Left ventricle myocardium inferior (tissue), 1 donor: ENCODE measurements around the gene CLIC6. TPM values are rescaled to one million over a fixed set of nuclear protein-coding genes. Genes with fewer than 3 reads are reported as not detected.

Experiments used
- DNase-seq: peaks from one replicate; pipeline ENCODE4 v3.0.0-alpha.2; 2020
- H3K27ac ChIP-seq: fragments of 200-600 bp; replicated peaks from 2 replicates; pipeline ENCODE4 v1.8.0; 2021
- H3K27me3 ChIP-seq: fragments of 200-600 bp; 2 replicates; pipeline ENCODE4 v1.8.0; 2021; ENCODE audit warnings: low read depth
- H3K36me3 ChIP-seq: fragments of 200-600 bp; 2 replicates; pipeline ENCODE4 v1.8.0; 2021
- H3K4me1 ChIP-seq: fragments of 200-600 bp; 2 replicates; pipeline ENCODE4 v1.8.0; 2021
- H3K4me3 ChIP-seq: fragments of 200-600 bp; 2 replicates; pipeline ENCODE4 v1.8.0; 2021; ENCODE audit warnings: mild to moderate bottlenecking, moderate library complexity
- H3K9me3 ChIP-seq: fragments of 200-600 bp; replicated peaks from 2 replicates; pipeline ENCODE4 v1.8.0; 2021
- CTCF ChIP-seq: fragments of 200-600 bp; IDR thresholded peaks from 2 replicates; pipeline ENCODE4 v1.8.0; 2021; ENCODE audit warnings: antibody characterized with exemption, mild to moderate bottlenecking, borderline replicate concordance
- intact Hi-C: fragments of 100-400 bp; cut with micrococcal nuclease; formaldehyde crosslinking; loops from one replicate; pipeline ENCODE4 v1.11.0; 2022
- total RNA-seq: library from RNA; stranded (reverse); fragmentation: NEBNext Ultra II Directional; extraction: Animal tissue kit (Norgen Biotek cat#: 25700); gene quantifications from one replicate; pipeline ENCODE4 v1.2.1, GENCODE V29; 2021
- donor health status: DM: no; HTN: yes; CAD: no; lungs with severe emphysema.

CLIC6 gene
- total RNA-seq, 1 donor from 2014 or later: 11.2 TPM

- DNase-seq: no peak
- intact Hi-C loops: no loop called here
Measured at GRCh38 chr21:34700605-34701004, 31.8 kb downstream of the CLIC6 start.

GRCh38 chr21:34701726-34702125 lies 32.9 kb downstream of the CLIC6 start:
- no peak for TF ChIP-seq CTCF
- no peaks in the 10 kb centered on the region for H3K36me3 ChIP-seq
- peaks cover 11% of the 10 kb centered on the region for H3K27me3 ChIP-seq
- no peak overlapping the region for H3K4me3 ChIP-seq
- H3K27ac ChIP-seq: no peak overlapping the region
- intact Hi-C loops: no loop called here
- DNase-seq: no peak
- H3K4me1 ChIP-seq: no peaks in the 10 kb centered on the region
- no peaks in the 10 kb centered on the region for H3K9me3 ChIP-seq

More at GRCh38 chr21:34700605-34701004, 31.8 kb downstream of the CLIC6 start:
- Histone ChIP-seq H3K4me1 (no peaks in the 10 kb centered on the region), H3K36me3 (no peaks in the 10 kb centered on the region), H3K27ac (no peak overlapping the region), H3K4me3 (no peak overlapping the region), H3K27me3 (peaks cover 7% of the 10 kb centered on the region), H3K9me3 (no peaks in the 10 kb centered on the region)
- TF ChIP-seq CTCF: no peak

- no peaks in the 10 kb centered on the region for H3K4me1 ChIP-seq
- H3K4me3 ChIP-seq: no peak overlapping the region
- TF ChIP-seq CTCF: no peak
- DNase-seq: no peak
- H3K27me3 ChIP-seq: peaks cover 11% of the 10 kb centered on the region
- intact Hi-C loops: no loop called here
- H3K27ac ChIP-seq: no peak overlapping the region
- H3K36me3 ChIP-seq: no peaks in the 10 kb centered on the region
- no peaks in the 10 kb centered on the region for H3K9me3 ChIP-seq
Measured at GRCh38 chr21:34702341-34703170, 33.8 kb downstream of the CLIC6 start.

GRCh38 chr21:34703571-34703970 lies 34.8 kb downstream of the CLIC6 start:
- Histone ChIP-seq H3K27ac (no peak overlapping the region), H3K36me3 (no peaks in the 10 kb centered on the region), H3K4me3 (no peak overlapping the region), H3K4me1 (no peaks in the 10 kb centered on the region), H3K9me3 (no peaks in the 10 kb centered on the region), H3K27me3 (peaks cover 11% of the 10 kb centered on the region)
- no peak for TF ChIP-seq CTCF
- intact Hi-C loops: no loop called here
- DNase-seq: no peak

- no peak for DNase-seq
- TF ChIP-seq CTCF: no peak
- peaks cover 11% of the 10 kb centered on the region for H3K27me3 ChIP-seq
- intact Hi-C loops: no loop called here
- H3K4me3 ChIP-seq: no peak overlapping the region
- no peaks in the 10 kb centered on the region for H3K4me1 ChIP-seq
- H3K9me3 ChIP-seq: no peaks in the 10 kb centered on the region
- H3K36me3 ChIP-seq: no peaks in the 10 kb centered on the region
- H3K27ac ChIP-seq: no peak overlapping the region
Measured at GRCh38 chr21:34704119-34704518, 35.3 kb downstream of the CLIC6 start.
